ENCODE data around the gene RALGPS1.

DNA sequence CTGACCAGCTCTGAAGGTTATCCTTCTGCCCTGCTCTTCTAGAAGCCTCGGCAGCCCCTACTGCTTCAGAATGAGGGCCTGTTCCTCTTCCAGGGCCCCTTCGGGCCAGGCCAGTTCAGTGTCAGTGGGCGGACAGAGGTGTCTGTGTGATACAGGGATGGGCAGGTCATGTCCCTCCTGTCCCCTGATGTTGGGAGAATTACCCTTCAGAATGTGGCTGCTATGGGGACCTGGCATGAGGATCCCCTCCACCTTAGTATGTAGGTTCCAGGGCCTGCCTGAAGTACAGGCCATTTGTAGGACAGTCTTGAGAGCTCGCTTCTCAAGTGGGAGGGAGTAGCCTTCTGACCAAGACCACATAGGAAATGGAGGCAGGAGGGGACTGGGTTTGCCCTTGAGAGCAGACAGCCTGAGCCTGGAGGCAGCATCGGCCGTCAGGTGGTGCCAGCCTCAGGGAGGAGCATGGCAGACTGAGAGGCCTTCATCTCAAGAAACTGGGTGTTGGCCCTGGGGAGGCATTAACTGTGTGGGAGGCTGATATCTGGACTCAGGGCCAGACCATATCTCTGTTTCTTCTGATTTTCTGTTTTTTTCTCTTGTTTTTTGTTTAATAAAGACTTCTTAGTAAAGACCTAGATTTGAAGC lies 175.9 kb downstream of the RALGPS1 start:
- TF ChIP-seq, protein P1, sequence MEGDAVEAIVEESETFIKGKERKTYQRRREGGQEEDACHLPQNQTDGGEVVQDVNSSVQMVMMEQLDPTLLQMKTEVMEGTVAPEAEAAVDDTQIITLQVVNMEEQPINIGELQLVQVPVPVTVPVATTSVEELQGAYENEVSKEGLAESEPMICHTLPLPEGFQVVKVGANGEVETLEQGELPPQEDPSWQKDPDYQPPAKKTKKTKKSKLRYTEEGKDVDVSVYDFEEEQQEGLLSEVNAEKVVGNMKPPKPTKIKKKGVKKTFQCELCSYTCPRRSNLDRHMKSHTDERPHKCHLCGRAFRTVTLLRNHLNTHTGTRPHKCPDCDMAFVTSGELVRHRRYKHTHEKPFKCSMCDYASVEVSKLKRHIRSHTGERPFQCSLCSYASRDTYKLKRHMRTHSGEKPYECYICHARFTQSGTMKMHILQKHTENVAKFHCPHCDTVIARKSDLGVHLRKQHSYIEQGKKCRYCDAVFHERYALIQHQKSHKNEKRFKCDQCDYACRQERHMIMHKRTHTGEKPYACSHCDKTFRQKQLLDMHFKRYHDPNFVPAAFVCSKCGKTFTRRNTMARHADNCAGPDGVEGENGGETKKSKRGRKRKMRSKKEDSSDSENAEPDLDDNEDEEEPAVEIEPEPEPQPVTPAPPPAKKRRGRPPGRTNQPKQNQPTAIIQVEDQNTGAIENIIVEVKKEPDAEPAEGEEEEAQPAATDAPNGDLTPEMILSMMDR (IDR thresholded peaks at IDR 0.05), result no peak
- no peak for TF ChIP-seq POLR2A (IDR thresholded peaks at IDR 0.05)
